ENCODE measurements around the gene WNT9B. TPM values are rescaled to one million over a fixed set of nuclear protein-coding genes. Genes with fewer than 3 reads are reported as not detected.

Gene WNT9B
- total RNA-seq, 1 experiment from 2014 or later: not detected

GRCh38 chr17:46881015-46881414 lies 29.6 kb downstream of the WNT9B start:
- Histone ChIP-seq H3K36me3 (ENCODE audit: insufficient read depth, low read length, poor library complexity, severe bottlenecking) (no peaks in the 10 kb centered on the region), H3K9me3 (ENCODE audit: low read depth, low read length, poor library complexity, severe bottlenecking) (no peaks in the 10 kb centered on the region), H3K27ac (ENCODE audit: low read depth, low read length, poor library complexity, severe bottlenecking) (no peak overlapping the region), H3K4me3 (ENCODE audit: low read depth, low read length, poor library complexity, severe bottlenecking) (no peak overlapping the region), H3K27me3 (replicated peaks; ENCODE audit: insufficient read depth, low read depth, low read length, poor library complexity) (no peaks in the 10 kb centered on the region), H3K4me1 (ENCODE audit: insufficient read depth, low read length, poor library complexity, severe bottlenecking) (no peaks in the 10 kb centered on the region)
- POLR2A ChIA-PET (ENCODE audit: low non-redundant PET): no interaction called here
- TF ChIP-seq CTCF (conservative IDR thresholded peaks at IDR 0.05; ENCODE audit: low read depth, low read length): no peak
- intact Hi-C loops (cut with micrococcal nuclease; ENCODE audit: unreplicated experiment): no loop called here
- BruUV-seq (replicated peaks): no TSS peak
- no peak for DNase-seq (ENCODE audit: low spot score)
- CTCF ChIA-PET: no interaction called here

GRCh38 chr17:46882666-46883065 lies 31.3 kb downstream of the WNT9B start:
- Histone ChIP-seq H3K4me1 (ENCODE audit: insufficient read depth, low read length, poor library complexity, severe bottlenecking) (no peaks in the 10 kb centered on the region), H3K4me3 (ENCODE audit: low read depth, low read length, poor library complexity, severe bottlenecking) (no peak overlapping the region), H3K27me3 (replicated peaks; ENCODE audit: insufficient read depth, low read depth, low read length, poor library complexity) (no peaks in the 10 kb centered on the region), H3K36me3 (ENCODE audit: insufficient read depth, low read length, poor library complexity, severe bottlenecking) (no peaks in the 10 kb centered on the region), H3K9me3 (ENCODE audit: low read depth, low read length, poor library complexity, severe bottlenecking) (no peaks in the 10 kb centered on the region), H3K27ac (ENCODE audit: low read depth, low read length, poor library complexity, severe bottlenecking) (no peak overlapping the region)
- TF ChIP-seq CTCF (conservative IDR thresholded peaks at IDR 0.05; ENCODE audit: low read depth, low read length) (no peak), EZH2 (IDR thresholded peaks at IDR 0.05; ENCODE audit: borderline replicate concordance, low read depth, low read length, poor library complexity, severe bottlenecking) (no peak)
- BruUV-seq (replicated peaks): no TSS peak
- DNase-seq (ENCODE audit: low spot score): no peak
- ChIA-PET CTCF (no interaction called here), POLR2A (ENCODE audit: low non-redundant PET) (no interaction called here)
- intact Hi-C loops (cut with micrococcal nuclease; ENCODE audit: unreplicated experiment): no loop called here

- H3K27ac ChIP-seq (ENCODE audit: low read depth, low read length, poor library complexity, severe bottlenecking): no peak overlapping the region
- ChIA-PET POLR2A (ENCODE audit: low non-redundant PET) (no interaction called here), CTCF (no interaction called here)
- intact Hi-C loops (cut with micrococcal nuclease; ENCODE audit: unreplicated experiment): no loop called here
- DNase-seq (ENCODE audit: low spot score): no peak
- BruUV-seq (replicated peaks): no TSS peak
- no peak overlapping the region for H3K4me3 ChIP-seq (ENCODE audit: low read depth, low read length, poor library complexity, severe bottlenecking)
- no peaks in the 10 kb centered on the region for H3K9me3 ChIP-seq (ENCODE audit: low read depth, low read length, poor library complexity, severe bottlenecking)
- TF ChIP-seq CTCF (conservative IDR thresholded peaks at IDR 0.05; ENCODE audit: low read depth, low read length): no peak
- TF ChIP-seq EZH2 (IDR thresholded peaks at IDR 0.05; ENCODE audit: borderline replicate concordance, low read depth, low read length, poor library complexity, severe bottlenecking): no peak
- no peaks in the 10 kb centered on the region for H3K4me1 ChIP-seq (ENCODE audit: insufficient read depth, low read length, poor library complexity, severe bottlenecking)
- no peaks in the 10 kb centered on the region for H3K36me3 ChIP-seq (ENCODE audit: insufficient read depth, low read length, poor library complexity, severe bottlenecking)
- no peaks in the 10 kb centered on the region for H3K27me3 ChIP-seq (replicated peaks; ENCODE audit: insufficient read depth, low read depth, low read length, poor library complexity)
Observed at GRCh38 chr17:46883871-46884520, 32.6 kb downstream of the WNT9B start.

Measured in A673 (cell line).